RWPE2 (cell line): ENCODE data around the gene PDSS2.

Experiments used
- ATAC-seq: fragments of 200-7000 bp; cut with Tn5 transposase; 3 replicates; pipeline ENCODE4 v1.9.1; 2021; ENCODE audit warnings: low read depth
- DNase-seq: peaks from one replicate; pipeline ENCODE4 v3.0.0-alpha.2; 2020; ENCODE audit warnings: low spot score
- H3K27ac ChIP-seq: fragments of 450-650 bp; 2 replicates; pipeline ENCODE4 v1.5.1; 2017; ENCODE audit warnings: mild to moderate bottlenecking; ENCODE audit not compliant: poor library complexity, severe bottlenecking
- H3K27me3 ChIP-seq: fragments of 250-450 bp; sonication (Bioruptor Pico); 2 replicates; pipeline ENCODE4 v1.5.1; 2021; ENCODE audit warnings: mild to moderate bottlenecking, moderate library complexity; ENCODE audit not compliant: insufficient read depth, poor library complexity, severe bottlenecking
- H3K36me3 ChIP-seq: fragments of 250-450 bp; sonication (Bioruptor Pico); 2 replicates; pipeline ENCODE4 v1.5.1; 2020; ENCODE audit warnings: low read depth, mild to moderate bottlenecking, moderate library complexity
- H3K4me1 ChIP-seq: fragments of 250-450 bp; sonication (Bioruptor Pico); 2 replicates; pipeline ENCODE4 v1.5.1; 2021; ENCODE audit warnings: mild to moderate bottlenecking, moderate library complexity; ENCODE audit not compliant: insufficient read depth, poor library complexity, severe bottlenecking
- H3K4me3 ChIP-seq: fragments of 250-450 bp; sonication (Bioruptor Pico); 2 replicates; pipeline ENCODE4 v1.5.1; 2021; ENCODE audit warnings: mild to moderate bottlenecking, moderate library complexity; ENCODE audit not compliant: severe bottlenecking
- H3K9me3 ChIP-seq: fragments of 250-450 bp; sonication (Bioruptor Pico); 2 replicates; pipeline ENCODE4 v1.5.1; 2021; ENCODE audit warnings: mild to moderate bottlenecking, moderate library complexity; ENCODE audit not compliant: severe bottlenecking
- CTCF ChIP-seq: fragments of 450-650 bp; IDR thresholded peaks from one replicate; pipeline ENCODE4 v1.5.1; 2017; ENCODE audit warnings: mild to moderate bottlenecking, moderate library complexity; ENCODE audit not compliant: poor library complexity, severe bottlenecking

The PDSS2 gene

GRCh38 chr6:107440936-107441335 lies 18.4 kb downstream of the PDSS2 start:
- Histone ChIP-seq H3K4me3 (no peak overlapping the region), H3K27me3 (no peaks in the 10 kb centered on the region), H3K27ac (no peak overlapping the region), H3K9me3 (no peaks in the 10 kb centered on the region), H3K4me1 (peaks cover 6% of the 10 kb centered on the region), H3K36me3 (no peaks in the 10 kb centered on the region)
- no peak for TF ChIP-seq CTCF
- ATAC-seq (no peak), DNase-seq (no peak)

- Histone ChIP-seq H3K36me3 (no peaks in the 10 kb centered on the region), H3K27ac (no peak overlapping the region), H3K4me3 (no peak overlapping the region), H3K9me3 (no peaks in the 10 kb centered on the region), H3K27me3 (no peaks in the 10 kb centered on the region), H3K4me1 (peaks cover 12% of the 10 kb centered on the region)
- DNase-seq, result no peak
- TF ChIP-seq CTCF, result no peak
- no peak for ATAC-seq
These were observed 20.0 kb downstream of the PDSS2 start for GRCh38 chr6:107439406-107439805.

GRCh38 chr6:107437691-107438090 lies 21.7 kb downstream of the PDSS2 start:
- H3K9me3 ChIP-seq, result no peaks in the 10 kb centered on the region
- no peak overlapping the region for H3K4me3 ChIP-seq
- no peak for DNase-seq
- no peaks in the 10 kb centered on the region for H3K36me3 ChIP-seq
- TF ChIP-seq CTCF, result no peak
- H3K4me1 ChIP-seq, result peaks cover 12% of the 10 kb centered on the region
- ATAC-seq, result no peak
- H3K27ac ChIP-seq, result no peak overlapping the region
- H3K27me3 ChIP-seq, result no peaks in the 10 kb centered on the region

- ATAC-seq, result no peak
- no peaks in the 10 kb centered on the region for H3K27me3 ChIP-seq
- H3K36me3 ChIP-seq, result no peaks in the 10 kb centered on the region
- peaks cover 12% of the 10 kb centered on the region for H3K4me1 ChIP-seq
- no peak for TF ChIP-seq CTCF
- DNase-seq, result no peak
- no peaks in the 10 kb centered on the region for H3K9me3 ChIP-seq
- no peak overlapping the region for H3K27ac ChIP-seq
- no peak overlapping the region for H3K4me3 ChIP-seq
These were observed 22.5 kb downstream of the PDSS2 start for GRCh38 chr6:107436881-107437280.

GRCh38 chr6:107435798-107436197 lies 23.6 kb downstream of the PDSS2 start:
- ATAC-seq (no peak), DNase-seq (no peak)

More at GRCh38 chr6:107435798-107436197, 23.6 kb downstream of the PDSS2 start:
- Histone ChIP-seq H3K4me3 (no peak overlapping the region), H3K4me1 (peaks cover 12% of the 10 kb centered on the region), H3K27ac (no peak overlapping the region), H3K27me3 (no peaks in the 10 kb centered on the region), H3K9me3 (no peaks in the 10 kb centered on the region), H3K36me3 (no peaks in the 10 kb centered on the region)
- TF ChIP-seq CTCF, result no peak
